Stimulated activated CD4-positive, alpha-beta T cell treated with anti-CD3 and anti-CD28 coated beads, TNF-alpha, amount 100 ng/mL, for 1 hour (primary cell): ENCODE data around the gene MMP24OS.
"Not testable (repeated sequence)": the region's sequence is repeated elsewhere in the genome, so short reads cannot be mapped to it uniquely, and the experiment has no call there.

ENCODE experiments used
- DNase-seq, 3 donors: peaks; one replicate each; pipeline ENCODE4 v3.0.0-alpha.2; 2020; ENCODE audit warnings: low read depth in 3 of 3, low spot score in 1 of 3

Gene MMP24OS

GRCh38 chr20:35276408-35276807 lies 1.5 kb downstream of the MMP24OS start:
- DNase-seq: no peak

GRCh38 chr20:35275741-35276251 lies 2.1 kb downstream of the MMP24OS start:
- no peak for DNase-seq

GRCh38 chr20:35274172-35275092 lies 3.5 kb downstream of the MMP24OS start:
- DNase-seq: no peak

GRCh38 chr20:35273449-35274171 lies 4.3 kb downstream of the MMP24OS start:
- DNase-seq: no peak

GRCh38 chr20:35271904-35272303 lies 6.0 kb downstream of the MMP24OS start:
- no peak for DNase-seq

- DNase-seq: no peak
Measured at GRCh38 chr20:35271073-35271882, 6.6 kb downstream of the MMP24OS start.

- no peak for DNase-seq
Measured at GRCh38 chr20:35270021-35270902, 7.7 kb downstream of the MMP24OS start.

GRCh38 chr20:35269055-35269781 lies 8.7 kb downstream of the MMP24OS start:
- DNase-seq: no peak

GRCh38 chr20:35267092-35267491 lies 10.8 kb downstream of the MMP24OS start:
- DNase-seq: no peak

- DNase-seq: no peak
Measured at GRCh38 chr20:35264755-35265154, 13.2 kb downstream of the MMP24OS start.

GRCh38 chr20:35263532-35264341 lies 14.2 kb downstream of the MMP24OS start:
- DNase-seq: no peak

GRCh38 chr20:35262731-35263531 lies 15.0 kb downstream of the MMP24OS start:
- DNase-seq: not testable (repeated sequence)

GRCh38 chr20:35262321-35262720 lies 15.6 kb downstream of the MMP24OS start:
- not testable (repeated sequence) for DNase-seq

GRCh38 chr20:35260426-35260825 lies 17.5 kb downstream of the MMP24OS start:
- DNase-seq: no peak

GRCh38 chr20:35257175-35257909 lies 20.6 kb downstream of the MMP24OS start:
- DNase-seq: no peak

GRCh38 chr20:35254448-35254999 lies 23.4 kb downstream of the MMP24OS start:
- no peak for DNase-seq

GRCh38 chr20:35253010-35253409 lies 24.9 kb downstream of the MMP24OS start:
- DNase-seq: no peak
